GM12891 (cell line): ENCODE data around the gene C19orf38.

Experiments
- DNase-seq: peaks from one replicate; pipeline ENCODE4 v3.0.0; 2011; ENCODE audit warnings: low spot score; ENCODE audit not compliant: insufficient read length
- FAIRE-seq: peaks from 2 replicates; lab custom pipeline; 2011; peaks lifted over from hg19 to GRCh38; lab: Jason Lieb, UNC
- PAX5 ChIP-seq: IDR thresholded peaks from 2 replicates; pipeline ENCODE4 v1.6.1; 2011; ENCODE audit warnings: low read length, moderate library complexity, mild to moderate bottlenecking; ENCODE audit not compliant: insufficient read depth, severe bottlenecking
- POLR2A ChIP-seq: IDR thresholded peaks from 2 replicates; pipeline ENCODE4 v1.6.1; 2011; ENCODE audit warnings: low read depth, low read length, control low read depth
- POLR2AphosphoS5 ChIP-seq: IDR thresholded peaks from 2 replicates; pipeline ENCODE4 v1.6.1; 2011; ENCODE audit warnings: low read depth, low read length, control low read depth
- POU2F2 ChIP-seq: IDR thresholded peaks from 2 replicates; pipeline ENCODE4 v1.6.1; 2011; ENCODE audit warnings: low read depth, mild to moderate bottlenecking, control low read depth, low read length, moderate library complexity
- SPI1 ChIP-seq: IDR thresholded peaks from 2 replicates; pipeline ENCODE4 v1.6.1; 2011; ENCODE audit warnings: low read depth, low read length, control low read depth
- TAF1 ChIP-seq: IDR thresholded peaks from 2 replicates; pipeline ENCODE4 v1.6.1; 2011; ENCODE audit warnings: low read depth, low read length, control low read depth

C19orf38 gene

DNA sequence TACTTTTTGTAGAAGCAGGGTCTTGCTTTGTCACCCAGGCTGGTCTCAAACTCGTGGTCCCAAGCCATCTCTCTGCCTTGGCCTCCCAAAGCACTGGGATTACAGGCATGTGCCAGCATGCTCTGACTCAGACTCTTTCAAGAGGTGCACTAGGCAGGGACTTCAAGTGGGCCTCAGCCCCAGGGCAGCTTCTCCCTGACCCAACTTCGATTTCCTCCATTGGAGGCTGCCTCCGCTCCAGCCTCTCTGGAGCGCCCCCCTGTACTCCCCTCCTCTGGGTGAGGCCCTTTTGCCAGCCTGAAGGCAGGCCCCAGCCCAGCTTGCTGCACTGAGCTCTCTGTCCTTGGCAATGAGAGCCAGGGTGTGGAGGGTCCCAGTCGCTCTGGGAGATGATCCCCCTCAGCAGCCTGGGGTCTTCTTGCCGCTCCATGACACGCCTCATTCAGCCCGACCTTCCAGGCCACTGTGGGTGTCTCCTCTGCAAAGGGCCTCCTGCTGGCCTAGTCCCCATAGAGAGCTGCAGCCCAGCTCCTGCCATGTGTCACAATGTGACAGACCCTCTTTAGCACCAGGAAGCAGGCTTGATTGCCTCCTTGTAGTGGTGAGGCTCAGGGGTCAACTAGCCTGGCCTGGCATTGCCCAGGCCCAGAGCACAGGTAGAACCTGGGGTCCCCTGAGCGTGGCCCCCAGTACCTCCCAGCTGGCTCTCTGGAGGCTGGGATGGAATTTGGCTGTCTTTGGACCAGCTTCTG, 39.6 kb downstream of the C19orf38 start:
- DNase-seq (no peak), FAIRE-seq (peak; percentile 87)
- TF ChIP-seq TAF1 = no peak
- no peak for TF ChIP-seq POLR2AphosphoS5
- TF ChIP-seq POLR2A = no peak
- no peak for TF ChIP-seq POU2F2
- no peak for TF ChIP-seq SPI1
- TF ChIP-seq PAX5 = no peak

- FAIRE-seq = no peak
- peak; percentile 61 for DNase-seq
- TF ChIP-seq PAX5 = no peak
- peak; percentile 71; the same call in 1 of the 2 replicates for TF ChIP-seq POU2F2
These were observed 40.2 kb downstream of the C19orf38 start for GRCh38 chr19:10888421-10888866.

DNA sequence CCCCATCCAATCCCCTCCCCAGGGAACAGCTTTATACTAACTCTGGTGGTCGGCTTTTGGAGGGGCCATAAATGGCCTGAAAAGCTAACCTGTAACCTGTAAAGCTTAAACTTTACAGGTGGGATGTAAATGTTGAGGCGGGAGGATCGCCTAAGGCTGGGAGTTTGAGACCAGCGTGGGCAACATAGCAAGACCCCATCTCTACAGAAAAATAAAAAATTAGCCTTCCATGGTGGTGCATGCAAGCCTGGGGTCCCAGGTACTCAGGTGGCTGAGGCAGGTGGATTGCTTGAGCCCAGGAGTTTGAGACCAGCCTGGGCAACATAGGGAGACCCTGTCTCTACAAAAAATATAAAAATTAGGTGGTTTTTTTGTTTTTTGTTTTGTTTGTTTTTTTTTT, 41.7 kb downstream of the C19orf38 start:
- TF ChIP-seq POU2F2 = no peak
- no peak for TF ChIP-seq SPI1
- TF ChIP-seq TAF1 = no peak
- no peak for TF ChIP-seq POLR2A
- TF ChIP-seq PAX5 = no peak
- no peak for TF ChIP-seq POLR2AphosphoS5
- FAIRE-seq = no peak
- no peak for DNase-seq

DNA sequence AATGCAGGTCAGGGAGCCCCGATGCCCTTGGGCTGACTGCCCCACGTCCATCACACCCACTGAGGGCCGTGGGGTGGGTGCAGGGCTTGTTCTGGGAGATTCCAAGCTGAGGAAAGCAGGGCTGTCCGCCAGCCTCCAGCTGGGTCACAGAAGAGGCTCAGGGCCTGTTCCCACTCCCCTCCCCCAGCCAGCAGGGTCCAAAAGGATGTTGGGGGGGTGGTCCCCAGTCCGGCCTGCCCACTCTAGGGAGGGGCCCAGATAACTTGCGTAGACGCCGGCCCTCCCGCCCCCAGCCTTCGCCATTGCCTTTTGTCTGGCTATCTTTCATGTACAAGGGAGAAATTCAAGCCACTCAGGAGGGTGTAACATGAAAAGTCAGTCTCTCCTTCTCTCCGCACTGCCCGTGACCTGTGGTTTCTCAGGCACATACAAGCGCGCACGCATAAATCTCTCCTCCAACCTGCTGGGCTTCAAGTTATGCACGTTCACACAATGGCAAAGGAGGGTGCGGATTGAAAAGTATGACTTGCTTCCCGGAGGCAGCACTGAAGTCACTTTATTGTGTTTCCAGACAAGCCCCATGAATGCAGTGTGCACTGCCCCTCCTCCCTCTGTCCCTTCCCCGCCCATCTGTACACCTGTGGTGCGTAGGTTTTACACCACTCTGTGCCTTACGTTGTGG, 43.3 kb downstream of the C19orf38 start:
- no peak for FAIRE-seq
- no peak for DNase-seq
- no peak for TF ChIP-seq SPI1
- no peak for TF ChIP-seq POU2F2
- no peak for TF ChIP-seq POLR2AphosphoS5
- no peak for TF ChIP-seq POLR2A
- no peak for TF ChIP-seq PAX5
- no peak for TF ChIP-seq TAF1

DNA sequence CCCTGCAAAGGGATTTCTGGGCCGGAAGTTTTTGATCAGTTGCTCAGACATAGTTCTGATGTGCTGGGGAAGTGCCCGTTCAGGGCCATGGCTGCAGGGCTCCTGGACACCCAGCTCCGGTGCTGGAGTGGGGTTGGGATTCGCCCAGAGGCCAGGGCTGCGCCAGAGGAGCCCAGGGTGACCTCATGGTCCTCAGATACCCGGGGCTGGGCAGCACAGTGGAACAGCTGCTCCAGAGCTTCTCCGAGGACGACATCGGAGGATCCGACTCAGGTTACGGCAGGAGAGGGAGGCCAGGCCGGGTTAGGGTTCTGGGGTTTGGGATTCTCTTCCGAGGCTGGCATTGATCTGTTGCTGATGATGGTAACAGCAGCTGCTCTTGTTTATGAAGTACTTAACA, 44.0 kb downstream of the C19orf38 start:
- DNase-seq = no peak
- FAIRE-seq = no peak
- TF ChIP-seq PAX5 = no peak
- no peak for TF ChIP-seq TAF1
- TF ChIP-seq POU2F2 = no peak
- no peak for TF ChIP-seq SPI1
- no peak for TF ChIP-seq POLR2AphosphoS5
- TF ChIP-seq POLR2A = no peak

DNA sequence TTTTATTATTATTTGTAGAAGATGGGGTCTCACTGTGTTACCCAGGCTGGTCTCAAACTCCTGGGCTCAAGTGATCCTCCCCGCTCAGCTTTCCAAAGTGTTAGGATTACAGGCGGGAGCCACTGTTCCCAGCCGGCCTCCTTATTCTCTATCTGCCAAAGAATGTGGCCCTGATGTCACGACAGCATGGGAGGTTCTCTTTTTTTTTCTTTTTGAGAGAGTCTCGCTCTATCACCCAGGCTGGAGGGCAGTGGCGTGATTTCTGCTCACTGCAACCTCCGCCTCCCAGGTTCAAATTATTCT, 46.6 kb downstream of the C19orf38 start:
- TF ChIP-seq TAF1 (no peak), POLR2A (no peak), POLR2AphosphoS5 (no peak), PAX5 (no peak), POU2F2 (no peak), SPI1 (no peak)
- no peak for DNase-seq

GRCh38 chr19:10895363-10895762, 47.1 kb downstream of the C19orf38 start:
- FAIRE-seq (no peak), DNase-seq (no peak)
- TF ChIP-seq POLR2AphosphoS5 (no peak), TAF1 (no peak), PAX5 (no peak), POU2F2 (no peak), POLR2A (no peak), SPI1 (no peak)

More for the DNA sequence above, 46.6 kb downstream of the C19orf38 start:
- FAIRE-seq = no peak

DNA sequence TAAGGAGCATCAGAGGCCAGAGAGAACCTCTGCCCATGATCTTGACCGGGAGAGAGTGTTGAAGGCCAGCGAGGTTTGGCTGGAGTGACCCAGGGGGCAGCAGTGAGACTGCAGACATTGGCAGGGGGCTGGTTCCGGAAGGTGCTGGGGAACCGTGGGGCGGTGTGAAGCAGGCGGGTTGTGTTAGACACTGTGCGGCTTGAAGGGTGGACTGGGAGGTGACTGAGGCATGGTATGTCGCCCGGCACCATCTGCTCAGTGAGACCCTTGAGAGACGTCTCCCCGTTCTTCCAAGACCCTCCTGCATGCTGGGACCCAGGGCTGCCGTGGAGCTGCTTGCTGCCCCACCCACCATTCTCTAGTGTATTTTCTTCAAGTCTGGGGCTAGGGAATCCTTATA, 47.7 kb downstream of the C19orf38 start:
- no peak for FAIRE-seq
- TF ChIP-seq POLR2AphosphoS5 = no peak
- no peak for TF ChIP-seq TAF1
- no peak for TF ChIP-seq PAX5
- TF ChIP-seq POLR2A = no peak
- TF ChIP-seq SPI1 = no peak
- no peak for DNase-seq

GRCh38 chr19:10896851-10897526, 48.8 kb downstream of the C19orf38 start:
- DNase-seq = no peak
- TF ChIP-seq SPI1 (no peak), TAF1 (no peak), POLR2A (no peak), PAX5 (no peak), POU2F2 (no peak), POLR2AphosphoS5 (no peak)
- FAIRE-seq = no peak

DNA sequence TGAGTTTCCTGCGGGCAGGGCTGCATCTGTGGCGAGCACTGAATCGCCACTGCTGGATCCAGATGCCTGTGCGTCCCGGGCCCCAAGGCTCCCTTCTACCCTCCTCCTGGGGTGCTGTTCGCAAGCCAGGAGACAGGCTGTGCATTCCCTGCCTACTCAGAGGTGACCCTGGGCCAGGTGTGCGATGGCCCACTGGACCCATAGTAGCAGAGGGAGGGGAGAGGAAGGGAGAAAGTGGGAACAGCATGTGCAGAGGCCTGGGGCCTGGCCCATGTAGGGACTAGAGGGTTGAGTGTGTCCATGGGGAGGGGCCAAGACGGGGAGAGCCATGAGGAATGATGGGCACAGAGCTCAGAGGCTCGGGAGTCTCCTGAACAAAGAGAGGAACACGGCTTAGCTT, 50.4 kb downstream of the C19orf38 start:
- DNase-seq (no peak), FAIRE-seq (no peak)
- no peak for TF ChIP-seq TAF1
- no peak for TF ChIP-seq SPI1
- TF ChIP-seq POU2F2 = no peak
- TF ChIP-seq PAX5 = no peak
